Osteoblast (primary cell): Measurements from ENCODE around the gene FAP. TPM values are rescaled to one million over a fixed set of nuclear protein-coding genes. Genes with fewer than 3 reads are reported as not detected.

Experiments
- DNase-seq: peaks from one replicate; pipeline ENCODE4 v3.0.0; 2011; ENCODE audit warnings: low spot score, mixed read lengths; ENCODE audit not compliant: insufficient read length; ENCODE audit errors: missing footprints
- H2AFZ ChIP-seq: 2 replicates; pipeline ENCODE4 v1.6.0; 2011; ENCODE audit warnings: mild to moderate bottlenecking, low read length
- H3K27ac ChIP-seq: 2 replicates; pipeline ENCODE4 v1.5.1; 2011; ENCODE audit warnings: mild to moderate bottlenecking, low read depth, low read length, moderate library complexity
- H3K27me3 ChIP-seq: 2 replicates; pipeline ENCODE4 v1.6.0; 2012; ENCODE audit warnings: mild to moderate bottlenecking, control low read depth, inconsistent platforms, low read length, moderate library complexity; ENCODE audit not compliant: insufficient read depth
- H3K36me3 ChIP-seq: 2 replicates; pipeline ENCODE4 v1.5.1; 2011; ENCODE audit warnings: mild to moderate bottlenecking, low read length, control low read depth, moderate library complexity; ENCODE audit not compliant: insufficient read depth
- H3K4me1 ChIP-seq: 2 replicates; pipeline ENCODE4 v1.5.1; 2011; ENCODE audit warnings: mild to moderate bottlenecking, low read length, control low read depth, moderate library complexity; ENCODE audit not compliant: insufficient read depth
- H3K4me2 ChIP-seq: 2 replicates; pipeline ENCODE4 v1.6.0; 2011; ENCODE audit warnings: mild to moderate bottlenecking, low read length; ENCODE audit not compliant: insufficient read depth
- H3K4me3 ChIP-seq: fragments of 200-600 bp; sonication (generic); 3 replicates; pipeline ENCODE4 v1.5.1; 2012; ENCODE audit warnings: mild to moderate bottlenecking, low read length, inconsistent platforms; ENCODE audit not compliant: insufficient read depth
- H3K79me2 ChIP-seq: 2 replicates; pipeline ENCODE4 v1.6.0; 2012; ENCODE audit warnings: mild to moderate bottlenecking, low read length, control low read depth, inconsistent platforms; ENCODE audit not compliant: insufficient read depth
- H3K9me3 ChIP-seq: 2 replicates; pipeline ENCODE4 v1.5.1; 2011; ENCODE audit warnings: low read depth, low read length, control low read depth
- H4K20me1 ChIP-seq: 2 replicates; pipeline ENCODE4 v1.6.0; 2012; ENCODE audit warnings: mild to moderate bottlenecking, low read length, control low read depth; ENCODE audit not compliant: insufficient read depth
- CTCF ChIP-seq: IDR thresholded peaks from 2 replicates; pipeline ENCODE4 v1.5.1; 2011; ENCODE audit warnings: mild to moderate bottlenecking, low read depth, low read length, moderate library complexity; ENCODE audit errors: extremely low read depth
- total RNA-seq: library from RNA; depleted of rRNA; stranded (reverse); fragments of >200 nt; gene quantifications from 2 replicates; pipeline ENCODE4 v1.2.3, GENCODE V29; 2012

FAP gene
- total RNA-seq, 1 donor, result 464 TPM

GRCh38 chr2:162177301-162177700 is 65.9 kb downstream of the FAP start:
- Histone ChIP-seq H3K4me3 (no peak overlapping the region), H3K27ac (no peak overlapping the region), H4K20me1 (no peaks in the 10 kb centered on the region), H2AFZ (no peak overlapping the region), H3K9me3 (no peaks in the 10 kb centered on the region), H3K27me3 (no peaks in the 10 kb centered on the region), H3K4me2 (no peak overlapping the region), H3K36me3 (peaks cover 83% of the 10 kb centered on the region), H3K4me1 (peaks cover 5% of the 10 kb centered on the region), H3K79me2 (peaks cover 8% of the 10 kb centered on the region)
- TF ChIP-seq CTCF, result no peak
- no peak for DNase-seq

- no peak for TF ChIP-seq CTCF
- Histone ChIP-seq H3K27ac (peak overlapping the region; percentile 7), H3K79me2 (peaks cover 8% of the 10 kb centered on the region), H3K4me1 (peaks cover 5% of the 10 kb centered on the region), H3K9me3 (no peaks in the 10 kb centered on the region), H3K27me3 (no peaks in the 10 kb centered on the region), H4K20me1 (no peaks in the 10 kb centered on the region), H2AFZ (no peak overlapping the region), H3K4me2 (no peak overlapping the region), H3K36me3 (peaks cover 83% of the 10 kb centered on the region), H3K4me3 (no peak overlapping the region)
- no peak for DNase-seq
These were observed 67.5 kb downstream of the FAP start for GRCh38 chr2:162175714-162176113.

- no peak overlapping the region for H2AFZ ChIP-seq
- no peak overlapping the region for H3K4me2 ChIP-seq
- H3K79me2 ChIP-seq, result peaks cover 3% of the 10 kb centered on the region
- H3K4me3 ChIP-seq, result no peak overlapping the region
- H3K36me3 ChIP-seq, result peaks cover 84% of the 10 kb centered on the region
- no peak overlapping the region for H3K27ac ChIP-seq
- TF ChIP-seq CTCF, result no peak
- H3K4me1 ChIP-seq, result peaks cover 5% of the 10 kb centered on the region
- DNase-seq, result no peak
- no peaks in the 10 kb centered on the region for H3K27me3 ChIP-seq
- no peaks in the 10 kb centered on the region for H4K20me1 ChIP-seq
- H3K9me3 ChIP-seq, result no peaks in the 10 kb centered on the region
These were observed 68.5 kb downstream of the FAP start for GRCh38 chr2:162174746-162175145.

- Histone ChIP-seq H2AFZ (no peak overlapping the region), H3K27me3 (no peaks in the 10 kb centered on the region), H3K79me2 (no peaks in the 10 kb centered on the region), H4K20me1 (no peaks in the 10 kb centered on the region), H3K36me3 (peaks cover 93% of the 10 kb centered on the region), H3K4me2 (no peak overlapping the region), H3K27ac (no peak overlapping the region), H3K4me1 (peaks cover 5% of the 10 kb centered on the region), H3K4me3 (no peak overlapping the region), H3K9me3 (no peaks in the 10 kb centered on the region)
- DNase-seq, result no peak
- no peak for TF ChIP-seq CTCF
These were observed 70.4 kb downstream of the FAP start for GRCh38 chr2:162172802-162173370.
